Panc1 (cell line): Measurements from ENCODE around the gene SSBP4. TPM values are rescaled to one million over a fixed set of nuclear protein-coding genes. Genes with fewer than 3 reads are reported as not detected.
A peak's percentile ranks its signal among the peaks of the same experiment; 100 is the strongest.

Source experiments
- ATAC-seq: fragments of 200-7000 bp; cut with Tn5 transposase; 2 replicates; pipeline ENCODE4 v1.9.1; 2020; ENCODE audit warnings: mild to moderate bottlenecking, moderate library complexity
- BruUV-seq: library from RNA; stranded (reverse); fragments of 400-500 nt; replicated peaks from 2 replicates; lab custom pipeline; 2021; lab: Mats Ljungman, UMichigan
- CTCF ChIA-PET: fragments of 300-600 bp; sonication (Branson Sonifier 250); formaldehyde crosslinking; loops from one replicate; lab custom pipeline; 2022; ENCODE audit warnings: antibody characterized with exemption; lab: Charles Lee
- POLR2A ChIA-PET: fragments of 300-600 bp; sonication (Branson Sonifier 250); formaldehyde crosslinking; loops from one replicate; lab custom pipeline; 2022; ENCODE audit warnings: antibody characterized with exemption; lab: Charles Lee
- DNase-seq: peaks from one replicate; pipeline ENCODE4 v3.0.0-alpha.2; 2010; ENCODE audit warnings: low read depth, low spot score
- H3K27ac ChIP-seq: 2 replicates; pipeline ENCODE4 v1.5.1; 2011; ENCODE audit warnings: mild to moderate bottlenecking, low read length, inconsistent platforms
- H3K27me3 ChIP-seq: fragments of 200-500 bp; sonication (Bioruptor generic); 2 replicates; pipeline ENCODE4 v1.6.0; 2014; ENCODE audit warnings: low read length, inconsistent platforms; ENCODE audit not compliant: control insufficient read depth, insufficient read depth
- H3K36me3 ChIP-seq: fragments of 200-500 bp; sonication (Bioruptor generic); 2 replicates; pipeline ENCODE4 v1.5.1; 2014; ENCODE audit warnings: inconsistent platforms, mild to moderate bottlenecking, low read length, moderate library complexity; ENCODE audit not compliant: control insufficient read depth, insufficient read depth
- H3K4me1 ChIP-seq: 2 replicates; pipeline ENCODE4 v1.5.1; 2011; ENCODE audit warnings: inconsistent platforms, mild to moderate bottlenecking, low read length, moderate library complexity; ENCODE audit not compliant: control insufficient read depth, insufficient read depth
- H3K4me3 ChIP-seq, 2 experiments: 2 replicates each; pipeline ENCODE4 v1.5.1; 2011 to 2012; ENCODE audit warnings: low read depth in 2 of 2, low read length in 2 of 2, mild to moderate bottlenecking in 2 of 2, inconsistent platforms in 1 of 2, moderate library complexity in 1 of 2
- H3K9me3 ChIP-seq: fragments of 200-500 bp; sonication (Bioruptor generic); 2 replicates; pipeline ENCODE4 v1.5.1; 2014; ENCODE audit warnings: low read depth, mild to moderate bottlenecking, inconsistent platforms, low read length, moderate library complexity; ENCODE audit not compliant: control insufficient read depth, insufficient read depth
- CTCF ChIP-seq: fragments of 450-650 bp; IDR thresholded peaks from 2 replicates; pipeline ENCODE4 v1.5.1; 2017; ENCODE audit warnings: mild to moderate bottlenecking
- POLR2AphosphoS5 ChIP-seq: IDR thresholded peaks from 2 replicates; pipeline ENCODE4 v1.6.1; 2012; ENCODE audit warnings: mild to moderate bottlenecking, low read depth, low read length, moderate library complexity
- REST ChIP-seq, 2 experiments: IDR thresholded peaks; 2 replicates each; pipeline ENCODE4 v1.6.1; 2011 to 2012; ENCODE audit warnings: low read depth in 2 of 2, control low read depth in 1 of 2, low read length in 1 of 2, mild to moderate bottlenecking in 1 of 2, moderate library complexity in 1 of 2; ENCODE audit not compliant: insufficient read depth in 1 of 2
- SIN3A ChIP-seq: IDR thresholded peaks from 2 replicates; pipeline ENCODE4 v1.6.1; 2012; ENCODE audit warnings: low read depth, mild to moderate bottlenecking, low read length, moderate library complexity, borderline replicate concordance; ENCODE audit not compliant: insufficient read depth
- TCF7L2 ChIP-seq: IDR thresholded peaks from 2 replicates; pipeline ENCODE4 v1.6.1; 2011; ENCODE audit warnings: mild to moderate bottlenecking, low read depth, low read length, inconsistent platforms
- in situ Hi-C: cut with HindIII; loops from 2 replicates; pipeline ENCODE4 v1.10.0; 2016; ENCODE audit warnings: low sequenced_read_pairs, low pct_unique_long_range_greater_than_20kb
- intact Hi-C: fragments of 100-400 bp; cut with micrococcal nuclease; formaldehyde crosslinking; loops from one replicate; pipeline ENCODE4 v1.10.0; 2022; ENCODE audit not compliant: unreplicated experiment
- total RNA-seq: library from RNA; stranded (reverse); gene quantifications from one replicate; pipeline ENCODE4 v1.2.1, GENCODE V29; 2021; ENCODE audit not compliant: unreplicated experiment

Gene SSBP4
- total RNA-seq, 1 experiment from 2014 or later: 128 TPM

- no peaks in the 10 kb centered on the region for H3K9me3 ChIP-seq
- CTCF ChIA-PET: no interaction called here
- TF ChIP-seq REST (IDR thresholded peaks at IDR 0.05; ENCODE audit: insufficient read depth in 1 of 2, low read depth in 2 of 2, low read length in 1 of 2): no peak
- TF ChIP-seq TCF7L2: no peak
- no peak for TF ChIP-seq CTCF
- TF ChIP-seq SIN3A: no peak
- TF ChIP-seq POLR2AphosphoS5: peak; percentile 46
- H3K36me3 ChIP-seq: no peaks in the 10 kb centered on the region
- intact Hi-C loops (no loop called here), in situ Hi-C loops (no loop called here)
- peaks cover 39% of the 10 kb centered on the region for H3K4me1 ChIP-seq
- POLR2A ChIA-PET: no interaction called here
- DNase-seq (no peak), ATAC-seq (peak; percentile 93)
- H3K27ac ChIP-seq: peak overlapping the region; percentile 99
- H3K4me3 ChIP-seq: no peak overlapping the region
- TSS peak; percentile 97 for BruUV-seq
- no peaks in the 10 kb centered on the region for H3K27me3 ChIP-seq
Measured at GRCh38 chr19:18373892-18374629, 45.1 kb upstream of the SSBP4 start.

- Histone ChIP-seq H3K4me1 (peaks cover 44% of the 10 kb centered on the region), H3K27ac (peak overlapping the region; percentile 85), H3K36me3 (no peaks in the 10 kb centered on the region), H3K9me3 (no peaks in the 10 kb centered on the region), H3K27me3 (no peaks in the 10 kb centered on the region), H3K4me3 (no peak overlapping the region)
- TF ChIP-seq TCF7L2 (peak; percentile 78), REST (IDR thresholded peaks at IDR 0.05; ENCODE audit: insufficient read depth in 1 of 2, low read depth in 2 of 2, low read length in 1 of 2) (no peak)
- intact Hi-C loops (no loop called here), in situ Hi-C loops (no loop called here)
- ChIA-PET CTCF (no interaction called here), POLR2A (no interaction called here)
- DNase-seq: no peak
- ATAC-seq: no peak
- BruUV-seq: no TSS peak
Measured at GRCh38 chr19:18377026-18377425, 42.2 kb upstream of the SSBP4 start.
